H1 (cell line): ENCODE results near the gene ADGRL3. TPM values are rescaled to one million over a fixed set of nuclear protein-coding genes. Genes with fewer than 3 reads are reported as not detected.

Source experiments
- CTCF ChIA-PET: fragments of 300-600 bp; sonication (Branson Sonifier 250); formaldehyde crosslinking; loops from one replicate; lab custom pipeline; 2021; ENCODE audit not compliant: partially characterized antibody; lab: Charles Lee
- POLR2A ChIA-PET: fragments of 300-600 bp; sonication (Branson Sonifier 250); formaldehyde crosslinking; loops from one replicate; lab custom pipeline; 2021; ENCODE audit warnings: inconsistent platforms; ENCODE audit not compliant: partially characterized antibody; lab: Charles Lee
- DNase-seq, 2 experiments: peaks; one replicate each; pipeline versions ENCODE4 v3.0.0 to v3.0.0-alpha.2; 2010 to 2022; ENCODE audit warnings: low spot score in 2 of 2, low read depth in 1 of 2, mixed read lengths in 1 of 2
- FAIRE-seq: peaks from 2 replicates; lab custom pipeline; 2011; peaks lifted over from hg19 to GRCh38; lab: Jason Lieb, UNC
- H2AFZ ChIP-seq: 2 replicates; pipeline ENCODE4 v1.8.1; 2012; ENCODE audit warnings: low read length, inconsistent platforms
- H2AK5ac ChIP-seq: 2 replicates; pipeline ENCODE4 v1.6.1; 2013; ENCODE audit warnings: low read depth, low read length
- H2BK120ac ChIP-seq: replicated peaks from 2 replicates; pipeline ENCODE3; 2013; ENCODE audit warnings: low read depth, low read length, inconsistent platforms
- H2BK12ac ChIP-seq: 2 replicates; pipeline ENCODE4 v1.6.1; 2013; ENCODE audit warnings: low read depth, low read length
- H2BK15ac ChIP-seq: 2 replicates; pipeline ENCODE4 v1.6.1; 2013; ENCODE audit warnings: low read length
- H2BK20ac ChIP-seq: 2 replicates; pipeline ENCODE4 v1.6.1; 2013; ENCODE audit warnings: low read length
- H2BK5ac ChIP-seq: 2 replicates; pipeline ENCODE4 v1.6.1; 2013; ENCODE audit warnings: low read depth, low read length
- H3K14ac ChIP-seq: 2 replicates; pipeline ENCODE4 v1.6.1; 2013; ENCODE audit warnings: inconsistent platforms; ENCODE audit not compliant: insufficient read length
- H3K18ac ChIP-seq: 2 replicates; pipeline ENCODE4 v1.6.1; 2013; ENCODE audit warnings: low read length; ENCODE audit errors: extremely low read depth
- H3K23ac ChIP-seq: 2 replicates; pipeline ENCODE4 v1.6.1; 2013; ENCODE audit warnings: inconsistent platforms; ENCODE audit not compliant: insufficient read length
- H3K23me2 ChIP-seq: 2 replicates; pipeline ENCODE4 v1.6.1; 2013; ENCODE audit warnings: low read depth, low read length
- H3K27ac ChIP-seq: 2 replicates; pipeline ENCODE4 v1.6.1; 2011; ENCODE audit warnings: low read depth, low read length, inconsistent platforms
- H3K27me3 ChIP-seq, 4 experiments: replicated peaks in 1 of 4; 1 replicate in 1 of 4; 2 replicates in 3 of 4; pipeline versions ENCODE4 v1.6.1 to v1.8.1; 2011 to 2013; ENCODE audit warnings: low read length in 3 of 4, mild to moderate bottlenecking in 3 of 4, inconsistent platforms in 2 of 4, mixed read lengths in 2 of 4, moderate library complexity in 1 of 4; ENCODE audit not compliant: control insufficient read depth in 3 of 4, insufficient read depth in 3 of 4; ENCODE audit errors: extremely low read depth in 1 of 4
- H3K36me3 ChIP-seq, 4 experiments: 2 replicates each; pipeline versions ENCODE4 v1.6.1 to v1.8.1; 2011 to 2013; ENCODE audit warnings: mild to moderate bottlenecking in 4 of 4, low read length in 3 of 4, moderate library complexity in 2 of 4, control low read depth in 1 of 4, inconsistent platforms in 1 of 4; ENCODE audit not compliant: insufficient read depth in 4 of 4, control insufficient read depth in 2 of 4
- H3K4ac ChIP-seq: replicated peaks from 2 replicates; pipeline ENCODE3; 2013; ENCODE audit warnings: low read length, low read depth, mixed read lengths, inconsistent platforms; ENCODE audit not compliant: insufficient read length
- H3K4me1 ChIP-seq, 4 experiments: replicated peaks in 1 of 4; 1 replicate in 1 of 4; 2 replicates in 3 of 4; pipeline versions ENCODE4 v1.6.1 to v1.8.1; 2011 to 2013; ENCODE audit warnings: low read length in 3 of 4, inconsistent platforms in 2 of 4, mixed read lengths in 1 of 4; ENCODE audit not compliant: insufficient read depth in 4 of 4, control insufficient read depth in 3 of 4
- H3K4me2 ChIP-seq, 2 experiments: 2 replicates each; pipeline versions ENCODE4 v1.6.1 to v1.8.1; 2011 to 2013; ENCODE audit warnings: low read depth in 2 of 2, low read length in 2 of 2, control low read depth in 1 of 2, inconsistent platforms in 1 of 2, mild to moderate bottlenecking in 1 of 2; ENCODE audit not compliant: insufficient read depth in 1 of 2
- H3K4me3 ChIP-seq, 4 experiments: fragments of 200-600, 300-600 bp in 1 of 4; sonication (generic), shearing (Covaris generic), sonication (Bioruptor Twin) in 1 of 4; 2 replicates each; pipeline versions ENCODE4 v1.5.1 to v1.8.1; 2011 to 2016; ENCODE audit warnings: low read length in 4 of 4, low read depth in 3 of 4, control low read depth in 2 of 4, inconsistent platforms in 2 of 4, mild to moderate bottlenecking in 2 of 4, mixed read lengths in 1 of 4, moderate library complexity in 1 of 4; ENCODE audit not compliant: insufficient read depth in 2 of 4; ENCODE audit errors: extremely low read depth in 1 of 4
- H3K56ac ChIP-seq: replicated peaks from 2 replicates; pipeline ENCODE3; 2013; ENCODE audit warnings: low read depth, mild to moderate bottlenecking, mixed read lengths, low read length, inconsistent platforms; ENCODE audit not compliant: insufficient read length
- H3K79me1 ChIP-seq: 2 replicates; pipeline ENCODE4 v1.6.1; 2013; ENCODE audit warnings: low read depth, low read length, control low read depth
- H3K79me2 ChIP-seq, 2 experiments: 2 replicates each; pipeline versions ENCODE4 v1.6.1 to v1.8.1; 2012 to 2013; ENCODE audit warnings: low read length in 2 of 2, mild to moderate bottlenecking in 2 of 2, inconsistent platforms in 1 of 2; ENCODE audit not compliant: insufficient read depth in 2 of 2, control insufficient read depth in 1 of 2
- H3K9ac ChIP-seq, 4 experiments: replicated peaks in 1 of 4; 1 replicate in 1 of 4; 2 replicates in 3 of 4; pipeline versions ENCODE4 v1.6.1 to v1.8.1; 2011 to 2013; ENCODE audit warnings: low read depth in 3 of 4, low read length in 3 of 4, control low read depth in 2 of 4, mild to moderate bottlenecking in 2 of 4, moderate library complexity in 2 of 4, inconsistent platforms in 1 of 4; ENCODE audit errors: extremely low read depth in 1 of 4
- H3K9me3 ChIP-seq, 2 experiments: 2 replicates each; pipeline versions ENCODE4 v1.6.1 to v1.8.1; 2012 to 2013; ENCODE audit warnings: mild to moderate bottlenecking in 2 of 2, moderate library complexity in 2 of 2, control low read depth in 1 of 2, inconsistent platforms in 1 of 2, low read depth in 1 of 2, low read length in 1 of 2, mixed read lengths in 1 of 2; ENCODE audit not compliant: insufficient read depth in 2 of 2
- H4K20me1 ChIP-seq, 2 experiments: replicated peaks in 1 of 2; 2 replicates each; pipeline versions ENCODE3 to v1.8.1; 2011 to 2013; ENCODE audit warnings: inconsistent platforms in 2 of 2, low read length in 2 of 2, mild to moderate bottlenecking in 1 of 2; ENCODE audit not compliant: insufficient read depth in 2 of 2, control insufficient read depth in 1 of 2
- H4K5ac ChIP-seq: 2 replicates; pipeline ENCODE4 v1.6.1; 2013; ENCODE audit warnings: low read length, low read depth, mixed read lengths, inconsistent platforms; ENCODE audit not compliant: insufficient read length
- H4K8ac ChIP-seq: 2 replicates; pipeline ENCODE4 v1.8.0; 2013; ENCODE audit warnings: mild to moderate bottlenecking, moderate library complexity, low read length, inconsistent platforms; ENCODE audit not compliant: insufficient read depth; ENCODE audit errors: extremely low read depth
- H4K91ac ChIP-seq: replicated peaks from 2 replicates; pipeline ENCODE3; 2013; ENCODE audit warnings: low read length, mixed read lengths, inconsistent platforms; ENCODE audit not compliant: insufficient read length
- BRCA1 ChIP-seq: IDR thresholded peaks from 2 replicates; pipeline ENCODE4 v1.6.1; 2012; ENCODE audit warnings: low read depth, low read length, improper control_type of control experiment
- CBX8 ChIP-seq: fragments of 300-800, 300-1000 bp; sonication (generic); IDR thresholded peaks from 2 replicates; pipeline ENCODE4 v1.7.1; 2016; ENCODE audit warnings: low read depth, low read length, borderline replicate concordance
- CHD1 ChIP-seq: IDR thresholded peaks from 2 replicates; pipeline ENCODE4 v1.6.1; 2012; ENCODE audit warnings: low read depth, low read length, improper control_type of control experiment
- CHD2 ChIP-seq: IDR thresholded peaks from 2 replicates; pipeline ENCODE4 v1.6.1; 2012; ENCODE audit warnings: low read length, improper control_type of control experiment
- KDM5A ChIP-seq: fragments of 200-600 bp; IDR thresholded peaks from 2 replicates; pipeline ENCODE4 v1.7.1; 2012; ENCODE audit warnings: mild to moderate bottlenecking, low read length, inconsistent platforms, mixed read lengths
- MAFK ChIP-seq: IDR thresholded peaks from 2 replicates; pipeline ENCODE4 v1.6.1; 2012; ENCODE audit warnings: low read depth, mild to moderate bottlenecking, improper control_type of control experiment, low read length
- PHF8 ChIP-seq: fragments of 200-600 bp; sonication (generic); conservative IDR thresholded peaks from 2 replicates; pipeline ENCODE4 v1.7.1; 2012; ENCODE audit warnings: low read depth, mild to moderate bottlenecking, inconsistent platforms, low read length, moderate library complexity
- RBBP5 ChIP-seq: IDR thresholded peaks from 2 replicates; pipeline ENCODE4 v1.7.1; 2012; ENCODE audit warnings: low read depth, mild to moderate bottlenecking, inconsistent platforms, low read length, moderate library complexity, borderline replicate concordance
- RXRA ChIP-seq: IDR thresholded peaks from 2 replicates; pipeline ENCODE4 v1.6.1; 2011; ENCODE audit warnings: low read depth, mild to moderate bottlenecking, low read length, moderate library complexity; ENCODE audit not compliant: insufficient read depth
- SAP30 ChIP-seq: fragments of 300-600 bp; sonication (generic); IDR thresholded peaks from 2 replicates; pipeline ENCODE4 v1.7.1; 2012; ENCODE audit warnings: low read length, moderate library complexity, mild to moderate bottlenecking, inconsistent platforms; ENCODE audit not compliant: insufficient read depth, insufficient replicate concordance
- SIX5 ChIP-seq: IDR thresholded peaks from 2 replicates; pipeline ENCODE4 v1.6.1; 2011; ENCODE audit warnings: mild to moderate bottlenecking, low read depth, low read length
- TEAD4 ChIP-seq: IDR thresholded peaks from 2 replicates; pipeline ENCODE4 v1.6.1; 2012; ENCODE audit warnings: low read depth, low read length, inconsistent platforms, mixed read lengths
- WGBS, 2 experiments: shearing (Covaris generic) in 1 of 2; methylation state at CpG; one replicate each; pipeline versions ENCODE4 v1.1.6 to v1.1.7; 2013 to 2015; ENCODE audit warnings: low lambda C conversion rate in 2 of 2, mixed read lengths in 2 of 2, inconsistent platforms in 1 of 2, low coverage in 1 of 2, missing lambda C conversion rate in 1 of 2; ENCODE audit not compliant: insufficient replicate concordance in 2 of 2, insufficient coverage in 1 of 2, insufficient read length in 1 of 2; ENCODE audit errors: extremely low coverage in 1 of 2, missing lambda C conversion rate in 1 of 2; 5-methylcytosine and 5-hydroxymethylcytosine counted together
- polyA plus RNA-seq, 7 experiments: library from polyadenylated mRNA; depleted of rRNA in 3 of 7; stranded (reverse) in 5 of 7; unstranded in 2 of 7; fragments of >200 nt in 5 of 7; fragments of 200-250 nt in 2 of 7; gene quantifications; 1 replicate in 5 of 7; 2 replicates in 1 of 7; 4 replicates in 1 of 7; pipeline versions ENCODE4 v1.2.1 to v1.2.3, GENCODE V29; 2011 to 2013; ENCODE audit warnings: missing spikeins in 2 of 7, mixed read lengths in 2 of 7
- total RNA-seq: library from RNA; stranded (reverse); fragmentation: NEBNext Ultra II Directional; extraction: Animal tissue kit (Norgen Biotek cat#: 25700); gene quantifications from 2 replicates; pipeline ENCODE4 v1.2.1, GENCODE V29; 2021

Gene ADGRL3
- total and polyA plus RNA-seq, 2 of the 8 experiments (the other 6 are each of a cell fraction or from before 2014, with no cell fraction given), result 6.6 to 13.0 TPM

- no peak overlapping the region for H4K5ac ChIP-seq
- no peak overlapping the region for H3K4me3 ChIP-seq
- no peak overlapping the region for H3K14ac ChIP-seq
- no peaks in the 10 kb centered on the region for H3K4me1 ChIP-seq
- no peak overlapping the region for H2AK5ac ChIP-seq
- no peak overlapping the region for H2BK5ac ChIP-seq
- no peak overlapping the region for H3K23ac ChIP-seq
- no peak overlapping the region for H2BK12ac ChIP-seq
- no peak overlapping the region for H2BK15ac ChIP-seq
- no peak for DNase-seq
- no peaks in the 10 kb centered on the region for H3K79me2 ChIP-seq
- H3K36me3 ChIP-seq, result no peaks in the 10 kb centered on the region
- H3K23me2 ChIP-seq, result no peaks in the 10 kb centered on the region
- no peak overlapping the region for H3K56ac ChIP-seq
- peak overlapping the region; percentile 1; the same call in 1 of the 2 replicates for H4K8ac ChIP-seq
- CTCF ChIA-PET, result interaction anchor here (0.6 to 1.0 kb wide), 4 partner anchors 12 to 357 kb away, joined by 3 read pairs; no protein-coding TSS in a partner anchor
- H4K91ac ChIP-seq, result no peak overlapping the region
- 75% methylated on average over 14 of the region's 14 CpGs; no CpG with 5 or more reads in 1 of the 2 experiments for WGBS, 2 experiments
- TF ChIP-seq TEAD4 (no peak), RXRA (no peak), PHF8 (no peak), CHD2 (no peak), CBX8 (no peak), MAFK (no peak), CHD1 (no peak), BRCA1 (no peak), SAP30 (no peak), SIX5 (no peak), KDM5A (no peak), RBBP5 (no peak)
- no peak overlapping the region for H3K9ac ChIP-seq
- POLR2A ChIA-PET, result interaction anchor here (1.0 kb wide), 1 partner anchor 9 kb away, joined by 3 read pairs; no protein-coding TSS in a partner anchor
- H3K27me3 ChIP-seq, result no peaks in the 10 kb centered on the region
- no peak overlapping the region for H3K27ac ChIP-seq
- no peaks in the 10 kb centered on the region for H3K9me3 ChIP-seq
- H2BK20ac ChIP-seq, result no peak overlapping the region
- no peak for FAIRE-seq
- H3K18ac ChIP-seq, result no peak overlapping the region
- H3K4me2 ChIP-seq, result no peak overlapping the region
- H3K79me1 ChIP-seq, result no peaks in the 10 kb centered on the region; the same call in 1 of the 2 replicates
- H2BK120ac ChIP-seq, result no peak overlapping the region
- H4K20me1 ChIP-seq, result no peaks in the 10 kb centered on the region
- no peak overlapping the region for H2AFZ ChIP-seq
- no peak overlapping the region for H3K4ac ChIP-seq
These were observed 332.3 kb downstream of the ADGRL3 start for GRCh38 chr4:61532336-61533000.
